HCT116 (cell line): Measurements from ENCODE around the gene PCID2.

Experiments used
- EZH2 ChIP-seq: fragments of 200-600 bp; sonication (generic); IDR thresholded peaks from 2 replicates; pipeline ENCODE4 v1.6.1; 2017; ENCODE audit warnings: antibody characterized with exemption, mixed run types
- POLR2AphosphoS5 ChIP-seq: IDR thresholded peaks from 2 replicates; pipeline ENCODE4 v1.6.1; 2011; ENCODE audit warnings: mild to moderate bottlenecking, low read depth, low read length, moderate library complexity
- SP1 ChIP-seq: IDR thresholded peaks from 2 replicates; pipeline ENCODE4 v1.6.1; 2012; ENCODE audit warnings: low read depth
- TCF7L2 ChIP-seq: IDR thresholded peaks from 2 replicates; pipeline ENCODE4 v1.7.0; 2011; ENCODE audit warnings: borderline replicate concordance, inconsistent platforms; ENCODE audit not compliant: insufficient read depth, insufficient read length; ENCODE audit errors: extremely low read depth
- TF ChIP-seq, protein P1 (sequence below), 3 experiments: fragments of 200-600 bp in 1 of 3; sonication (generic) in 1 of 3; IDR thresholded peaks in 2 of 3; conservative IDR thresholded peaks in 1 of 3; 2 replicates each; pipeline ENCODE4 v1.5.1; 2012 to 2017; ENCODE audit warnings: low read depth in 2 of 3, low read length in 2 of 3, antibody characterized with exemption in 1 of 3, borderline replicate concordance in 1 of 3, control low read depth in 1 of 3, mild to moderate bottlenecking in 1 of 3, mixed read lengths in 1 of 3, mixed run types in 1 of 3, moderate library complexity in 1 of 3; ENCODE audit not compliant: insufficient read depth in 1 of 3

- no peak for TF ChIP-seq TCF7L2
- no peak for TF ChIP-seq EZH2
- TF ChIP-seq, protein P1, sequence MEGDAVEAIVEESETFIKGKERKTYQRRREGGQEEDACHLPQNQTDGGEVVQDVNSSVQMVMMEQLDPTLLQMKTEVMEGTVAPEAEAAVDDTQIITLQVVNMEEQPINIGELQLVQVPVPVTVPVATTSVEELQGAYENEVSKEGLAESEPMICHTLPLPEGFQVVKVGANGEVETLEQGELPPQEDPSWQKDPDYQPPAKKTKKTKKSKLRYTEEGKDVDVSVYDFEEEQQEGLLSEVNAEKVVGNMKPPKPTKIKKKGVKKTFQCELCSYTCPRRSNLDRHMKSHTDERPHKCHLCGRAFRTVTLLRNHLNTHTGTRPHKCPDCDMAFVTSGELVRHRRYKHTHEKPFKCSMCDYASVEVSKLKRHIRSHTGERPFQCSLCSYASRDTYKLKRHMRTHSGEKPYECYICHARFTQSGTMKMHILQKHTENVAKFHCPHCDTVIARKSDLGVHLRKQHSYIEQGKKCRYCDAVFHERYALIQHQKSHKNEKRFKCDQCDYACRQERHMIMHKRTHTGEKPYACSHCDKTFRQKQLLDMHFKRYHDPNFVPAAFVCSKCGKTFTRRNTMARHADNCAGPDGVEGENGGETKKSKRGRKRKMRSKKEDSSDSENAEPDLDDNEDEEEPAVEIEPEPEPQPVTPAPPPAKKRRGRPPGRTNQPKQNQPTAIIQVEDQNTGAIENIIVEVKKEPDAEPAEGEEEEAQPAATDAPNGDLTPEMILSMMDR (IDR thresholded peaks at IDR 0.05 in 2 of 3, conservative IDR thresholded peaks at IDR 0.05 in 1 of 3; ENCODE audit: borderline replicate concordance in 1 of 3, insufficient read depth in 1 of 3, low read depth in 2 of 3, low read length in 2 of 3) = no peak
- no peak for TF ChIP-seq SP1
- TF ChIP-seq POLR2AphosphoS5 = no peak
These were observed 31.6 kb downstream of the PCID2 start for GRCh38 chr13:113176822-113177221.
